NCI-H1417 treated with DMSO at 0.1 percent for 48 hours (cell line): Measurements from ENCODE around the gene RAB7A.

Source experiments
- DNase-seq: peaks from one replicate; lab custom pipeline; 2025; lab: John Stamatoyannopoulos, UW

The RAB7A gene

DNA sequence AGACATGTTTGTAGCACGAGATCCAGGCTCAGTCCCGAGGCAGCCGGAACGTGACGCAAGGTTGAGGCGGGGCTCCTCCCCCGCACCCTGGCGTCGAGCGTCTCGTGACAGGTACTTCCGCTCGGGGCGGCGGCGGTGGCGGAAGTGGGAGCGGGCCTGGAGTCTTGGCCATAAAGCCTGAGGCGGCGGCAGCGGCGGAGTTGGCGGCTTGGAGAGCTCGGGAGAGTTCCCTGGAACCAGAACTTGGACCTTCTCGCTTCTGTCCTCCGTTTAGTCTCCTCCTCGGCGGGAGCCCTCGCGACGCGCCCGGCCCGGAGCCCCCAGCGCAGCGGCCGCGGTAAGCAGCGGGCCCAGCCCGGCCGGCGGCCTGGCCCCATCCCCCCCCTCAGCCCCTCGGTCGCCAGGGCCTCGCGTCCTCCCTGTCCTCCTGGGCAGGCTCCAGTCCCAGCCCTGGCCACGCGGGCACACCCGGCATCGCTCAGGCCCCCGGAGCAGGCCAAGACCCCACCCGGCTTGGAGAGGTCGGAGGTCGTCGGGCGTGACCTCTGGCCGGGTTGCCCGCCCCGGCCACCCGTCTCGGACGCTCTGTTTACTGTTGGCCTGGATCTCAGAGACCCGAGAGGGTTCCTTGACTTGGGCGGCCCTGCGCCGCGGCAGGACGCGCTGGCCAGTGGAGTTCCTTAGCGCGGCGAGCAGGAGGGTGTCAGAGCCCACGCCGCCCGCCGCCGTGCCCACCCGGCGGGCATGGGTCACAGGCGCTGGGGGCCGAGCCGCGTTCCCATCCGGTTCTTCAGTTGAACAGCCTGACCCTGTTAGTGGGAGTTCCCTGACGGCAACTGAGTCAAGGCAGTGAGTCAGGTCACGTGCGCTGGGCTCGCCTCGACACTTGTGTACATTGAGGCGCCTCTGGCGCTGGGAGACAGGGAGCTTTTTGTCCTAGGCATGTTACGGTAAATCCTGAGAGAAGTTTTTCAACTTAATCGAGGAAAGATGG lies at the start of gene RAB7A:
Gene RAB7A, plus strand, starts transcription at position 161 of the 994 bp plus-strand sequence. CDS start 69,185 bp downstream, outside the sequence.
- DNase-seq = peak; percentile 96

DNA sequence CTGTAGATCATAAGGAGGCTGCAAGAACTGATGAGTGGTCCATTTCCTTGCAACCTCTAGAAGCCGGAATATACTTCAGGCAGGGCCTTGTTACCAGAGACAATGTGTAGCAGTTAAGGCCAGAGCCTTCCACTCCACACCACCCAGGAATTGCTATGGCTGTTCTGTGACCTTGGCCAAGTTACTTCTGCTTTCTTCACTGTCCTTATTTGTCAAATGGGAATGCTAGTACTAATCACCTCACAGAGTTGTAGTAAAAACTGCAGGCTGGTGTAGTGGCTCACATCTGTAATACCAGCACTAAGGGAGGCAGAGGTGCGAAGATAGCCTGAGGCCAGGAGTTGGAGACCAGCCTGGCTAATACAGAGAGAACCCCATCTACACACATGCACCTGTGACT lies 46.6 kb upstream of the RAB7A start:
- no peak for DNase-seq

DNA sequence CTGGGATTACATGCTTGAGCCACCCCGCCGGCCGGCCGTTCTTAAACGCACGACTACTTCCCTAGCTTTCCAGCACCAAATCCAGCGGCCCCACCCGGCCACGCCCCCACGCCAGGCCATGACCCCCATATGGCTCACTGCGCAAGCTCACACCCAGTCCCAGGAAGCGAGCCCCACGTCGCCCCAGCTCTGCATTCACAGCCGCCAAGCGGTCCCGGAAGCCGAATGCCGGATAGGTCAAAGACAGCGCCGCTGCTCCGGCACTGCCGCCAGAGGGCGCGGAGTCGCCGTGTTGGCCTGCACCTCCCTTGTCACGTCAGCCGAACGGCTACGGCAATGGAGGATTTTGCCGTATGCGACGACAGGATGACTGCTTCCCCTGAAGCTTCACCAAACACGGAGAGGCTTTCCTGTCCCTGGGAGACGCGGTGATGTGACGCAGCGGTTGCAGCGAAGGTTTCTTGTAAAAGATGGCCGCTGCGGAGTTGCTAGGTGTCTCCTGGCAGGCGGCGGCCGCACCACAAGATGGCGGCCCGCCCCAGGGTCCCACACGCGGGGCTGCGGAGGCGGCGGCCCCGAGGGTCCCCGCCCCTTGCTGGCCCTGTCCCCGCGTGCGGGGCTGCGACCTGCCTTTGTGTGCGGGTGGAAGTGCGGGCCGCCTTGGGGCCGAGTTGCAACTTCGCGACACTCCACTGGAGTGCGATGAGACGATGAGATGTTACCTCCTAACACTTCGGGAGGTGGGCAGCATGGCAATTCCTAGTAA lies 45.2 kb upstream of the RAB7A start:
- DNase-seq = peak; percentile 98

DNA sequence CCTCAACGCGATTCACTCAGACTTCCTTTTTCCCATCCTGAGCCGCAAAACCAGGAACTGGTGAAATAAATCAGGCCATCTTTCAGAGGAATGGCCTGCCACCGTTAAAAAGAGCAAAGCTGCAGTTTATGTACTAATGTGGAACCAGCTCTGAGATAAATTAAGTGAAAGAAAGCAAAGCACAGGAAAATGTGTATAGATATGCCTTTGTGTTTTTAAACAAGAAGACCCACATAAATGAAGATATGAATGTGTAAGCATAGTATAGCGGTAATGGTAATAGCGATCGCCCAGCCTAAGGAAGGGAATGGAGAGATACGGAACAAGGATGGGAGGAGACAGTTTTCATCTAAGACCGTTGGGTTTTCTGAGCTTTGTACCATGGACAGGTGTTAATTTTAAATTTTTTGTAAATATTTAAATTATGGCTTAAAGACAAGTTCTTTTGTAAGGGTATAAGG lies 44.6 kb upstream of the RAB7A start:
- DNase-seq = peak; percentile 79

DNA sequence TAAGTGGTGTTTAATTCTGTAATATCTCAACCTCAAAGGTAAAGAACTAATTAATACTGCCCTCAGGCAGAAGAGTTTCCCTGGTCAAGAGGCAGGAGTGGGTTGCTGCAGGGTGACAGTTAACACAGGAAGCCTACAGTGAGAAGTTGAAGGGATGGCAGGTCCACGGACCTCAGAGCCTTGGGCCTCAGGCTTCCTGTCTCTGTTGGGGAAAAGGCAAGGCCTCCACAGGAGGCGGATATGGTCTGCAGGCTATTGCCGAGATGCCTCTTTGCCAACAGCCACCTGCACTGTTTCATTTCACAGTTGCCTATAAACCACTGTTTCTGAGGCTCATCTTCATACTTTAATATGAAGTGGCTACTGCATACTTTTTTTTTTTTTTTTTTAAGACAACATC lies 42.0 kb upstream of the RAB7A start:
- DNase-seq = no peak

DNA sequence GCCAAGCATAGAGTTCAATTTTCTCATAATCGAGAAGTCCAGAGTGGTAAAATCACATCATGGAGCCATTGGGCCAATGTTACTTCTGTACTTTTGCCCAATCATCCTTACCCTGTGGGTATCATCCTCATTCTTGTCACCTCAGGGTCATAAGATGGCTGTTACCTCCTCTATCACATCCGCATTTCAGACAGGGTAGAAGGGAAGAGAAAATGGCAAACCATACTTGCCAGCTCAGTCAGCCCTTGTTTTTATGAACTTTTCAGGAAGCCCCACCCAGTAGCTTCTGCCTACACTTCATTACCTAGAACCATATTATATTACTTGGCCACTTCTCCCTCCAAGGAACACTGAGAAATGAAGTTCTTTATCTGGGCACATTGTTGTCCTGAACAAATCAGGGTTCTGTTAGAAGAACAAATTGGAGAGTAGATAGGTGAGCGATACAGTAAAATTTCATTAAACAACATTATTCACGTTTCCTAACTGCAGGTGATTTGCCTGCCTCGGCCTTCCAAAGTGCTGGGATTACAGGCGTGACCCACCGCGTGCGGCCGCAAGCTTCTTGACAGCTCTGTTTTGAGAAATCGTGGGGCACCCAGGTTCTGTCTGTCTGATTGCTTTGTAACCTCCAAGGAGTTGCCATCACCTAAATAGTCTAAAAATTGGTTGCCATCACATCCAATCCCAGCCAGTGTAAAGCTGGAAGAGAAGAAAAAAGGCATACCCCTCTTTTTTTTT lies 40.8 kb upstream of the RAB7A start:
- DNase-seq = no peak

DNA sequence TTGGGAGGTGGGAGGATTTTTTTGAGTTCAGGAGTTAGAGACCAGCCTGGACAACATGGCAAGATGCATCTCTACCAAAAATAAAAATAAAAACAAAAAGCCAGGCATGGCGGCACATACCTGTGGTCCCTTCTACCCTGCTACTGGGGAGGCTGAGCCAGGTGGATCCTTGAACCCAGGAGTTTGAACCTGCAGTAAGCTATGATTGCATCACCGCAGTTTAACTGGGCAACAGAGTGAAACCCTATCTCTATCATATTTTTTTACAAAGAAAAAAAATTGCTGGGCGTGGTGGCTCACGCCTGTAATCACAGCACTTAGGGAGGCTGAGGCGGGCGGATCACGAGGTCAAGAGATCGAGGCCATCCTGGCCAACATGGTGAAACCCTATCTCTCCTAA lies 39.5 kb upstream of the RAB7A start:
- DNase-seq = no peak

DNA sequence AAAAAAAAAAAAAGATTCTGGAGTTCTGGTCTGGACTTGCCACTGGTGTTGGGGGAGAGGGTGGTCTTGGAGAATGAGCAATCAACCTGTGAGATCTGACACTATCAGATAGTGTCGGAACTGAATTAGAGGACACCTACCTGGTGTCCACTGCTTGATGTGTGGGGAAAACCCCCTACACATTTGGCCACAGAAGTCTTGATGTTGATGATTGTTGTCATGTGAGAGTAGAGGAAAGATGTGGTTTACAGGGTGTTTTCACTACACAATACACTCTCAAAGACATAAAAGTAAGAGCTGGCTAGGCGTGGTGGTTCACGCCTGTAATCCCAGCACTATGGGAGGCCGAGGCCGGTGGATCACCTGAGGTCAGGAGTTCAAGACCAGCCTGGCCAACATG lies 36.9 kb upstream of the RAB7A start:
- no peak for DNase-seq

DNA sequence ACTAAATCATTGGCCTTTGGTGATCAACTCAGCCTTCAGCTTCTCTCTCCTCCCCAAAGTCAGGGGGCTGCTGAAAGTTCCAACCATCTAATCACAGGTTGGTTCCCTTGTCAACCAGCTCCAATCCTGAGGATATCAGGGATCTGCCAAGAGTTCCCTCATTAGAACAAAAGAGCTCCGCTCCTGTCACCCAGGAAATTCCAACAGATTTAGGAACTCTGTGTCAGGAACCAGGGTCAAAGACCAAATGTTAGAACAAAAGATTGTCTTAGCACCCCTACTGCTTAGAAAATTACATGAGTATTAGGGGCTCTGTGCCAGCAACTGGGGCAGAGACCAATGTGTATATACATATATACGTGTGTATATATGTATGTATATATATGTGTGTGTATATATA lies 32.3 kb upstream of the RAB7A start:
- DNase-seq = no peak

DNA sequence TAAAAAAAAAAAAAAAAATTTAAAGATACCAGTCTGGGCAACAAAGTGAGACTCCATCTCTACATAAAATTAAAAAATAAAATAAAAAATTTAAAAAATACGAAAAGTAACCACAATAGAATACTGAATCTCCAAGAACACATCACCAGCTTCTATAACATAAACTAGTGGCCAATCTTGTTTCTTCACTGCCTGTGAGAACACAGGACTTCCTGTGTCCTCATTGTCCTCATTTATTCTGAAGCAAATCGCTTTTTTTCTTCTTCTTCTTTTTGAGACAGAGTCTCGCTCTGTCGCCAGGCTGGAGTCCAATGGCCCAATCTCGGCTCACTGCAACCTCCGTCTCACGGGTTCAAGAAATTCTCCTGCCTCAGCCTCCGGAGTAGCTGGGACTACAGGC lies 28.6 kb upstream of the RAB7A start:
- DNase-seq = no peak

DNA sequence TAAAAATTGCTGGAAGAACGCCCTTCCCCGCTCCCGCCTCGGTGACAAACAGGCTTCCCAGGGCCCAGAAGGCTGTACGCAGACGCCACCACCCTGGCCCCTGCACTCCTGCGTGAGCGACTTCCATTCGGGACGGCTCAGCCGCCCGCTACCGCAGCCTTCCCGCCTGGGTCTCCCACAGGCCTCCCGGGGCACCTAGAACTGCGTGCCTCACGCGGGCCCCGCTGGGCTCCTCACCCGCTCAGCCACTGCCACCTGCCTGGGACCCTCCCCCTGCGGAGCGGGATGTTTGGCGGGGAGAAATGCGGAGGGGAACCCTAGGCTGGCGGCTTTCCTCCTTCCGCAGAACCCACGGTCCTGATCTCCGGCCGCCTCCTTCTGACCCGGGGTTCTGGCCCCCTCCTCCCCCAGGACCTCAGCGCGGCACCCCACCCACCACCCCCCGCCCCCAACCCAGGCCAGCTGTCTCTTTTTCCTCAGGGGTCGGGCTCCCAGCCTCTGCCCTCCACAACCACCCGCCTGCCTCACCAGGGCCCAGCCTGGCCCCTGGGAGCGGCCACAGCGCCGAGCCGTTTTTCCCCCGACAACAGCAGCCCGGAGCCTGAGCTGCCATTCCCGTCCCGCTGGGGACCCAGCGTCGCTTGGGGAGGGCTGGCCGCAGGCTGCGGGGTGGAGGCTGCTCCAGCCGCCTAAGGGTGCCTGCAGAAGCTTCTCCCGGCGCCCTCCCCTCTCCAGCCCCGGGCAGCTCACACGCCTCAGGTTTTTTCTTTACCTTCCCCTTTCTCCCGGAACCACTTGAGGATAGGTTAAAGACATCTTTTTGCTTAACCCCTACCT lies 27.6 kb upstream of the RAB7A start:
- DNase-seq = no peak

DNA sequence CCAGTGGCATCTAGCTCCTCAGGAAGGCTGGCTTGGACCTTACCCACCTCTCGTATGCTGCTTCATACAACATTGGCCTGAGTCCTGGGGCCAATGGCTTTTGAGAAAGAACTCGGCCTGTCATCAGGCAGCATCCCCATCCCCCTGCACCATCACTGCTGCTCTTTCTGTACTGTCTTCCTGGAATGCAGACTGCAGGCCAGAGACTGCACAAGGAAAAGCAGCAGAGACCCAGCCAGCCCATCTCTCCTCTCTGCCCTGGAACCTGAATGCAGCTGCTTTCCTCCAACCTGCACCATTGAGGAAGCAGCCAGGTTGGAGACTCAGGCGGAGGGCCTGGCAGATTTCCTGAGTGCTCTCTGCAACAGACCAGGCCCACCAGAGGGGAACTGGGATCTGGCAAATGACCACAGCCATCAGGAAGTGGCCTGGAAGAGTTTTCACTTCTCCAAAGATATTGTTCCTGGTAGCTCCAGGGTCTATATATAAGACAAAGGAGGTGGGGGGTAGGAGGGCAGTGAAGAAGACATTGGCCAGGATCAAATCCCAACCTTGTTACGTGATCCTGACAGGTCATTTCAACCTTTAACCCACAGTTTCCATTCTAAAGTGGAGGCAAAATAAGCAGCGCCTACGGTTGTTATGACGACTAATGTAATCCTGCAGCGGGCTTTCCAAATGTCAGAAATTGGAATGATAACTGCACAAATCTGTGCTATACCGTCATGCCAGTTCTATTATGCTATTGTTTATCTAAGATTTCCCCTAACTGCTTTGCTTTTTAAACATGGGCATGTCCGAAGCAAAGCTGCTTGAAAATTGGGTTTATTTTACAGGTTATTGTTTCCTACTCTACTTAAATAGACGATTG lies 24.4 kb upstream of the RAB7A start:
- no peak for DNase-seq

DNA sequence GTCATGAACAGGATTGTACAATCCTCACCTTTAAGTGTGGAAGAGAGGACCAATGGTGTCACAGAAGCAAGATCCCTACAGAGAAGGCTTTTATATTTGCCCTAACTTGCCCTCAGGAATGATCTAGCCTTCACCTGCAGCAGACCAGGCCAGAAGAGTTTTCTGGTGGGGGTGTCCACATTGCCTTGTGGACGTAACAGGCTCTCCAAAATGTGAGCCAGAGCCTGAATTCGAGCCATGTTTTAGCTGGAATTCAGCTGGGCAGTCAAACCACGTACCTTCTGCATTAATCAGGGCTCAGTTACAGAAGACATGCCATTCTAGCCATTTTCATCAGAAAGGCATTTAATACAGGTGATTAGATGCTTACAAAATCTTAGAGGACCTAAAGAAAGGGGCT lies 23.6 kb upstream of the RAB7A start:
- DNase-seq = no peak

DNA sequence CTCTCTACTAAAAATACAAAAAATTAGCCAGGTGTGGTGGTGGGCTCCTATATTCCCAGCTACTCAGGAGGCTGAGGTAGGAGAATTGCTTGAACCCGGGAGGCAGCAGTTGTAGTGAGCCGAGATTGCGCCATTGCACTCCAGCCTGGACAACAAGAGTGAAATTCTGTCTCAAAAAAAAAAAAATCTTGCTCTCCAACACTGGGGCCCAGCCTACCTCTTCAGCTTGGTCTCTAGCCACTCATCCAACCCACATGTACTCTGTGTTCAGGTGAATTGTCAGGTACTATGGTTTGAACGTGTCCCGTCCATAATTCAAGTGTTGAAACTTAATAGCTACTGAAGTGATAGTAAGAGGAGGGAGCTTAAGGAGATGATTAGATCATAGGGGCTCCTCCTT lies 22.4 kb upstream of the RAB7A start:
- DNase-seq = no peak

DNA sequence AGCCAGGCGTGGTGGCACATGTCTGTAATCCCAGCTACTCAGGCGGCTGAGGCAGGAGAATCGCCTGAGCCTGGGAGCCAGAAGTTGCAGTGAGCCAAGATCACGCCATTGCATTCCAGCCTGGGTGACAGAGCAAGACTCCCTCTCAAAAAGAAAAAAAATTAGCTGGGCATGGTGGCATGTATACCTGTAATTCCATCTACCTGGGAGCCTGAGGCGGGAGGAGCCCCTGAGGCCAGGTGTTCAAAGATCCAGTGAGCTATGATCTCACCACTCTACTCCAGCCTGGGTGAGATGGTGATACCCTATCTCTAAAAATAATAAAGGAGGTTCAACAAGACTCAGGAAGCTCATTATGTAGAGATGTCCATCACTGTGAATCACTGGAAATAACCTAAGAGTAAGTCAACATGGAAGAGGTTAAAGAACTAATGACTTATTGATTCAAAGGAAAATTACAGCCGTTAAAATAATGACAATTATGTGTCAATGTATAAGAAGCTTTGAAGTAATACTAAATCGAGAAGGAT lies 19.8 kb upstream of the RAB7A start:
- no peak for DNase-seq

DNA sequence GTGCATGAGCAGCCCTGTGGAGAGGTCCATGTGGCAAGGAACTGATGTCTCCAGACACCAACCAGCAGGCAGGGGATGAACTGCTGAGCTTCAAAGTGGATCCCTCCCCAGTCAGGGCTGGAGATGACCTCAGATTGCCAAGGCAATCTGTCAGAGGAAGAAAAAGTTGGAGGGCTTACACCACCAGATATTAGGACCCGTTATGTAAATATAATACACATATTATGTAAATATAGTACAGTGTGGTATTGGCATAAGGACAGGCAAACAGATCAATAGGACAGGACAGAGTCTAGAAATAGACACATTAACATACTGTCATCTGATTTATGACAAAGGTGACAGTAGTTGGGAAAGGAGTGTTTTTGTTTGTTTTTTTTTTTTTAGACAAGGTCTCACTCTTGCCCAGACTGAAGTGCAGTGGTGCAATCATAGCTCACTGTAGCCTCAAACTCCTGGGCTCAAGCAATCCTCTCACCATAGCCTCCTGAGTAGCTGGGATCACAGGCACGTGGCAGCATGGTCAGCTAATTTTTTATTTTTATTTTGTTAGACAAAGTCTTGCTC lies 18.0 kb upstream of the RAB7A start:
- DNase-seq = no peak

DNA sequence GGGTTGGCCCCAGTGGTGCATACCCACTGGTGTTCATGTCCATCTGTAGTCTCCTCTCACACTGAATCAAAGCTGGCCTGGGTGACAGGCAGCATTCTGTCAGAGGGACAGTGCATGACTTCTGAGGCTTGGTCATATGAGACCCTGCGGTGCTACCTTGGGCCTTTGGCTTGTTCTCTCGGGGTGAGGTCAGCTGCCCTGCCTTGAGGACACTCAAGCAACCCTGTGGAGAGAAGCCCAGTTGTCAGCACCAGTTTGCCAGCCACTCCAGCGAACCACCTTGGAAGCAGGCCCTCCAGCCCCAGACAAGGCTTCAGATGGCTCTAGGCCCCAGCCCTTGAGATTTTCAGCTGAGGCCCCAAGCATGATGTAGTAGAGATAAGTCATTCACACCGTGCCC lies 16.9 kb upstream of the RAB7A start:
- no peak for DNase-seq

DNA sequence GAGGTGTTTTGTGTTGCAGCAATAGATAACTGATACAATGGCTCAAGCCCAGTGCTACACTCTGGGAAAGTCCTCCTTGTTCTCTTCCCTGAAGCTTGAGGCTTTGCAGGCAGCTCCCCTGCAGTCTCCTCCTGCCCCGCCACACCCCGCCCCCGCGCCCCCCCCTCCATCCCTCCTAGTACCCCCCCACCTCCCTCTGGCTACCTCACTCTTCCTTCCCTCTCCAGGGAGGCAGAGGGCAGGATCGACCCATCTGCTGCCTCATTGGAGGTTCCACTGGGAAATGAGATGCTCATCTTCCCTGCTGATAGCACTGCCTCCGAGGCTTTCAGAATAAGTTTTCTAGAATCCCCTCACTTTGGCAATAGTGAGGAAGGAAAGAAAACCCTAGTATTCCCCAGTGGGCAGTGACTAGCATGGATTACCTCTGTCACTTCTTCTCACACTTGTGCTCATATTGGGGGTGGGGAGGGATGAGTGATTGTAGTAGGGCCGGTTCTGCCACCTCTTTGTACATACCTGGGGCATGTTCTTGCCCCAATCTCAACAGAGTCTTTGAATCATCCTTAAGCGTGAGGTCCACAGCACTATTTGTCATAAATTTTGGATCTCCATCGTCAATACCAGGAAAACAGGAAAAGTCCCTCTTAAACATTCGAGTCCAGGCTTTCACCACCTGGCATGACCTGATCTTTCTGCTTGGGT lies 16.3 kb upstream of the RAB7A start:
- no peak for DNase-seq

DNA sequence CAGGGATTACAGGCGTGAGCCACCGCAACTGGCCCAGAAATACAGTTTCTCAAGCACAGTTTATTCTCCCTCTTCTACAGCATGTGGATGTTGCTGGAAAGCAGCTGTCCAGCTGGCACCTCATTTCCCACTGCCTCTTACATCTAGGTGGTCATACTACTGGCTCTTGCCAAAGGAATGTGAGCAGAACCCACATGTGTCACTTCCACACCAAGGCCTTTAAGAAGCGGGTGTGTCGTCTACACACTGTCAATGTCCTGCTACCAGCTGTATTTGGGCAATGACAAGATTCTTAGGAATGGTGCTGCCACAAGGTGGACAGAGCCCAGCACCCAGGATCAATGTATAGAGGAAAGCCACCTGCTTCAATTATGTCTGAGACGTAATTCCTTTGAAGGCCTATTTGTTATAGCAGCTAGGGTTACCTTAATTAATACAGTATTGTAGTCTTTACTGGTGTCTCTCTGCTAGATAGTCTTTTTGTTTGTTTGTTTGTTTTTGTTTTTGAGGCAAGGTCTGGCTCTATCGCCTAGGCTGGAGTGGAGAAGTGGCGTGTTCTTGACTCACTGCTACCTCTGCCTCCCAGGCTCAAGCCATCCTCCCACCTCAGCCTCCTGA lies 15.1 kb upstream of the RAB7A start:
- DNase-seq = no peak
